Measurements from ENCODE around the gene RPS6KA4.
A peak's percentile ranks its signal among the peaks of the same experiment; 100 is the strongest.

Gene RPS6KA4

DNA sequence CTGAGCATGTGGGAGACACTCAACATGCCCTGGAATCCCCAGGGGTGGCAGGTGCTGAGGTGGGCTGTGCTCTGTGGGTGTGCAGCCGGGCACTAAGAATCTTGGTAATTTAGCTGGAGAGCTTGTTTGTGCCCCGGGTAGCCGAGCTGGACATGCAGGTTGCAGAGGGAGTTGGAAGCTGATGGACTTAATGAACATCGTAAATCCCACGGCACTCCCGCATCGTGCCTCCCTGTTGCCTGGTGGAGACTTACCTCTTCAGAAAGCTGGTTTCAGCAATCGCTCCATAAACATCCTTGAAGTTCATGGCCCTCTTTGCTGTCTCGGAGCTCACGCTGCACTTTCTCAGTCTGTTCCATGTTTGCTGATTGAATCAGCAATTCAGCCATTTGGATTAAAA is 29.9 kb downstream of the RPS6KA4 start:
- Histone ChIP-seq H3K36me3 (ENCODE audit: control insufficient read depth, insufficient read depth, low read length) (no peaks in the 10 kb centered on the region), H3K4me1 (ENCODE audit: control insufficient read depth, insufficient read depth, low read length) (no peaks in the 10 kb centered on the region), H3K27me3 (ENCODE audit: control insufficient read depth, insufficient read depth, low read length) (no peaks in the 10 kb centered on the region), H3K9me3 (ENCODE audit: control insufficient read depth, insufficient read depth, low read length) (no peaks in the 10 kb centered on the region), H3K4me3 (ENCODE audit: low read length) (no peak overlapping the region), H3K27ac (ENCODE audit: low read length) (no peak overlapping the region)
- no peak for DNase-seq (ENCODE audit: low read depth, low spot score)
- WGBS (ENCODE audit: insufficient coverage, insufficient read length): no CpG with 5 or more reads among the region's 10 CpGs

- Histone ChIP-seq H3K4me3 (ENCODE audit: low read length) (no peak overlapping the region), H3K4me1 (ENCODE audit: control insufficient read depth, insufficient read depth, low read length) (no peaks in the 10 kb centered on the region), H3K9me3 (ENCODE audit: control insufficient read depth, insufficient read depth, low read length) (no peaks in the 10 kb centered on the region), H3K27me3 (ENCODE audit: control insufficient read depth, insufficient read depth, low read length) (no peaks in the 10 kb centered on the region), H3K36me3 (ENCODE audit: control insufficient read depth, insufficient read depth, low read length) (no peaks in the 10 kb centered on the region), H3K27ac (ENCODE audit: low read length) (no peak overlapping the region)
- no CpG with 5 or more reads among the region's 2 CpGs for whole genome bisulfite sequencing (ENCODE audit: insufficient coverage, insufficient read length)
- no peak for DNase-seq (ENCODE audit: low read depth, low spot score)
Observed at GRCh38 chr11:64389851-64390250, 30.9 kb downstream of the RPS6KA4 start.

GRCh38 chr11:64390558-64390957 is 31.6 kb downstream of the RPS6KA4 start:
- no peaks in the 10 kb centered on the region for H3K9me3 ChIP-seq (ENCODE audit: control insufficient read depth, insufficient read depth, low read length)
- DNase-seq (ENCODE audit: low read depth, low spot score): no peak
- no peak overlapping the region for H3K27ac ChIP-seq (ENCODE audit: low read length)
- H3K4me1 ChIP-seq (ENCODE audit: control insufficient read depth, insufficient read depth, low read length): peaks cover 3% of the 10 kb centered on the region
- H3K27me3 ChIP-seq (ENCODE audit: control insufficient read depth, insufficient read depth, low read length): no peaks in the 10 kb centered on the region
- H3K4me3 ChIP-seq (ENCODE audit: low read length): no peak overlapping the region
- H3K36me3 ChIP-seq (ENCODE audit: control insufficient read depth, insufficient read depth, low read length): no peaks in the 10 kb centered on the region
- WGBS (ENCODE audit: insufficient coverage, insufficient read length): no CpG with 5 or more reads among the region's 3 CpGs

GRCh38 chr11:64391839-64392238 is 32.9 kb downstream of the RPS6KA4 start:
- no peak for DNase-seq (ENCODE audit: low read depth, low spot score)
- no peaks in the 10 kb centered on the region for H3K9me3 ChIP-seq (ENCODE audit: control insufficient read depth, insufficient read depth, low read length)
- H3K4me3 ChIP-seq (ENCODE audit: low read length): no peak overlapping the region
- H3K4me1 ChIP-seq (ENCODE audit: control insufficient read depth, insufficient read depth, low read length): peaks cover 5% of the 10 kb centered on the region
- H3K27ac ChIP-seq (ENCODE audit: low read length): no peak overlapping the region
- H3K27me3 ChIP-seq (ENCODE audit: control insufficient read depth, insufficient read depth, low read length): no peaks in the 10 kb centered on the region
- WGBS (ENCODE audit: insufficient coverage, insufficient read length): no CpG with 5 or more reads among the region's 3 CpGs
- H3K36me3 ChIP-seq (ENCODE audit: control insufficient read depth, insufficient read depth, low read length): no peaks in the 10 kb centered on the region

DNA sequence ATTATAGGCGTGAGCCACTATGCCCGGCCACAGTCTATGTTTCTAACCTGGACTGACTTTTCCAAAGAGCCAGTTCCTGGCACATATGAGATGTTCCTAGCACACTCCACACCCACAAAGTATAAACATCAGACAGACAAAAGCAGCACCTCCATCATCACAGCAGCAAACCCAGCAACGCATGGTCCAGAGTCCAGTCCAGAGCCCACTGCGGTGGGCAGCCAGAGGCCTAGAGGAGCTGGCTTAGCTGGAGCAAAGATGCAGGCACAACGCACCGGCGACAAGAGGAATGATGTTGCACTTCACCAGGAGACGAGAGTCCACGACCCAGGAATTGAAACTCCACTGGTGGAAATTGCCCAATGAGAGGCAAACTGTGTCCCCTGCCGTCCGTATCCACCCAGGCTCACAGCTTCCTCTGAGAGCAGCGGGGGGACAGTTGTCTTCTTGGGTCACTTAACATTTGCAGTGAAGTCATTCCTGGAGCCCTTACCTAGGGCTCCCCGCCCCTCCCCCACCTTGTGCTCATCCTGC is 36.6 kb downstream of the RPS6KA4 start:
- H3K4me1 ChIP-seq (ENCODE audit: control insufficient read depth, insufficient read depth, low read length): peaks cover 5% of the 10 kb centered on the region
- H3K36me3 ChIP-seq (ENCODE audit: control insufficient read depth, insufficient read depth, low read length): no peaks in the 10 kb centered on the region
- no peaks in the 10 kb centered on the region for H3K27me3 ChIP-seq (ENCODE audit: control insufficient read depth, insufficient read depth, low read length)
- H3K9me3 ChIP-seq (ENCODE audit: control insufficient read depth, insufficient read depth, low read length): no peaks in the 10 kb centered on the region
- WGBS (ENCODE audit: insufficient coverage, insufficient read length): no CpG with 5 or more reads among the region's 13 CpGs
- H3K4me3 ChIP-seq (ENCODE audit: low read length): no peak overlapping the region
- no peak for DNase-seq (ENCODE audit: low read depth, low spot score)
- no peak overlapping the region for H3K27ac ChIP-seq (ENCODE audit: low read length)

DNA sequence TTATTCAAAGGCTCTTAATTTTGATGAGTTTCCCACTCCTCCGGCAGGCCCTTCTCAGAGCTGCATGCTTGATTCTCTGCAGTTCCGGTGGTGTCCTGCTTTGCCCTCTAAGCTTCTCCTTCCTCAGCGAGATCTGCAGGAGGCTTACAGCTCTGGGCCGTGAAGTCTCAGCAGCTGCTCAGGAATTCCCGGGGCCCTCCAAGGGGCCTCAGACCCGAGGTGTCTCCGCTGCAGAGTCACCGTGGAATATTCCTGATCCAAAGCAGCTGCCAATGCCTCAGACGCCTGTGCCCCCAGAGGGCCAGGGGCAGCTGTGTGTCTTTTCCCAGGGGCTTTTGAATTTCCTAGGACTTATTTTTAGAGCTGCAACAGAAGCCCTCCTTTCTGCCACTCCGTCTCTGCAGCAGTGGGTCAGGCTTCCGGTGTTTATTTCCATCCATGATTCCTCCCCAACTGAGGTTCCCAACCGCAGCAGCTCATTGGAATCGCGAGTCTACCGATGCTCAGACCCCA is 37.2 kb downstream of the RPS6KA4 start:
- no CpG with 5 or more reads among the region's 15 CpGs for WGBS (ENCODE audit: insufficient coverage, insufficient read length)
- H3K36me3 ChIP-seq (ENCODE audit: control insufficient read depth, insufficient read depth, low read length): no peaks in the 10 kb centered on the region
- H3K27me3 ChIP-seq (ENCODE audit: control insufficient read depth, insufficient read depth, low read length): no peaks in the 10 kb centered on the region
- no peak overlapping the region for H3K27ac ChIP-seq (ENCODE audit: low read length)
- DNase-seq (ENCODE audit: low read depth, low spot score): peak; percentile 48
- H3K9me3 ChIP-seq (ENCODE audit: control insufficient read depth, insufficient read depth, low read length): no peaks in the 10 kb centered on the region
- no peak overlapping the region for H3K4me3 ChIP-seq (ENCODE audit: low read length)
- peaks cover 5% of the 10 kb centered on the region for H3K4me1 ChIP-seq (ENCODE audit: control insufficient read depth, insufficient read depth, low read length)

GRCh38 chr11:64400102-64400501 is 41.1 kb downstream of the RPS6KA4 start:
- H3K27ac ChIP-seq (ENCODE audit: low read length): no peak overlapping the region
- no peak for DNase-seq (ENCODE audit: low read depth, low spot score)
- H3K4me3 ChIP-seq (ENCODE audit: low read length): no peak overlapping the region
- H3K36me3 ChIP-seq (ENCODE audit: control insufficient read depth, insufficient read depth, low read length): no peaks in the 10 kb centered on the region
- no peaks in the 10 kb centered on the region for H3K9me3 ChIP-seq (ENCODE audit: control insufficient read depth, insufficient read depth, low read length)
- no CpG with 5 or more reads among the region's 6 CpGs for WGBS (ENCODE audit: insufficient coverage, insufficient read length)
- peaks cover 4% of the 10 kb centered on the region for H3K4me1 ChIP-seq (ENCODE audit: control insufficient read depth, insufficient read depth, low read length)
- H3K27me3 ChIP-seq (ENCODE audit: control insufficient read depth, insufficient read depth, low read length): no peaks in the 10 kb centered on the region

DNA sequence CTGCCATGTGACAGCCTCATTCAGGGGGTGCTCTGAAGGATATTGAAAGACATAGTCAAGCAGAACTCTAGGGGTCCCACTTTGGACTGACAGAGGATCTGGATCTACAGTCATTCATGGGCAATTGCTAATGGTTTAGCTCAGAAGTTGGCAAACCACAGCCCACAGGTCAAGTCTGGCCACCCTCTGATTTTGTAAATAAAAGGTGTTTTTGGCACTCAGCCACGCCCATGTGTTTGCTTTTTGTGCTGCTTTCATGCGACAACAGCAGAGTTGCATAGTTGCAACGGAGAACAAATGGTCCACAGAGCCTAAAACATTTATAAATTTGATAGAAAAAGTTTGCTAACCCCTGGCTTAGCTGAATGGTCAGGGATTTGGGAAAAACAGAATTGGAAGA is 41.7 kb downstream of the RPS6KA4 start:
- H3K27me3 ChIP-seq (ENCODE audit: control insufficient read depth, insufficient read depth, low read length): no peaks in the 10 kb centered on the region
- H3K27ac ChIP-seq (ENCODE audit: low read length): no peak overlapping the region
- H3K4me3 ChIP-seq (ENCODE audit: low read length): no peak overlapping the region
- no peaks in the 10 kb centered on the region for H3K9me3 ChIP-seq (ENCODE audit: control insufficient read depth, insufficient read depth, low read length)
- DNase-seq (ENCODE audit: low read depth, low spot score): no peak
- WGBS (ENCODE audit: insufficient coverage, insufficient read length): no CpG with 5 or more reads among the region's 3 CpGs
- H3K4me1 ChIP-seq (ENCODE audit: control insufficient read depth, insufficient read depth, low read length): peaks cover 1% of the 10 kb centered on the region
- H3K36me3 ChIP-seq (ENCODE audit: control insufficient read depth, insufficient read depth, low read length): no peaks in the 10 kb centered on the region

GRCh38 chr11:64401775-64402174 is 42.8 kb downstream of the RPS6KA4 start:
- no peaks in the 10 kb centered on the region for H3K9me3 ChIP-seq (ENCODE audit: control insufficient read depth, insufficient read depth, low read length)
- H3K36me3 ChIP-seq (ENCODE audit: control insufficient read depth, insufficient read depth, low read length): no peaks in the 10 kb centered on the region
- no peak overlapping the region for H3K27ac ChIP-seq (ENCODE audit: low read length)
- no CpG with 5 or more reads among the region's 7 CpGs for WGBS (ENCODE audit: insufficient coverage, insufficient read length)
- no peak for DNase-seq (ENCODE audit: low read depth, low spot score)
- H3K4me3 ChIP-seq (ENCODE audit: low read length): no peak overlapping the region
- no peaks in the 10 kb centered on the region for H3K4me1 ChIP-seq (ENCODE audit: control insufficient read depth, insufficient read depth, low read length)
- no peaks in the 10 kb centered on the region for H3K27me3 ChIP-seq (ENCODE audit: control insufficient read depth, insufficient read depth, low read length)

DNA sequence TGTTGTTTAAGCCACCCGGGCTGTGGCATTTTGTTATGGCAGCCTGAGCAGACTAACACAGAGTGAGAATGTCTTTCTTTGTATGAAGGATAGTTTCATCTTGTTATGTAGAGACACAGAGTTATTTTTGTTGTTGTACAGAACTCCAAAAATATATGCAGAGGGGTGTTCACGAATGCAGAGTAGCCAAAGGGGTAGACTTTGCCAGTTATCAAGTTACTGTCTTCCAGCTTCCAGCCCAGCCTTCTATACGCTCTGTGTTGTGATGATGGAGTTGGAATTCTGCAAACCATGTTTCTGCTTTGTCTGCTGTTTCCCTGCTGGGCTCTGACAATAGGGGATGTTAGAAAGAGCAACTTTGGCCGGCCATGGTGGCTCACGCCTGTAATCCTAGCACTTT is 44.1 kb downstream of the RPS6KA4 start:
- no peak overlapping the region for H3K4me3 ChIP-seq (ENCODE audit: low read length)
- H3K4me1 ChIP-seq (ENCODE audit: control insufficient read depth, insufficient read depth, low read length): no peaks in the 10 kb centered on the region
- DNase-seq (ENCODE audit: low read depth, low spot score): no peak

GRCh38 chr11:64406221-64406946 is 47.4 kb downstream of the RPS6KA4 start:
- no peak for DNase-seq (ENCODE audit: low read depth, low spot score)
- no peak overlapping the region for H3K4me3 ChIP-seq (ENCODE audit: low read length)
- H3K27ac ChIP-seq (ENCODE audit: low read length): no peak overlapping the region
- no CpG with 5 or more reads among the region's 10 CpGs for WGBS (ENCODE audit: insufficient coverage, insufficient read length)
- H3K27me3 ChIP-seq (ENCODE audit: control insufficient read depth, insufficient read depth, low read length): no peaks in the 10 kb centered on the region
- H3K4me1 ChIP-seq (ENCODE audit: control insufficient read depth, insufficient read depth, low read length): no peaks in the 10 kb centered on the region
- no peaks in the 10 kb centered on the region for H3K36me3 ChIP-seq (ENCODE audit: control insufficient read depth, insufficient read depth, low read length)
- no peaks in the 10 kb centered on the region for H3K9me3 ChIP-seq (ENCODE audit: control insufficient read depth, insufficient read depth, low read length)

More for the DNA sequence above, 44.1 kb downstream of the RPS6KA4 start:
- H3K27ac ChIP-seq (ENCODE audit: low read length): no peak overlapping the region
- WGBS (ENCODE audit: insufficient coverage, insufficient read length): no CpG with 5 or more reads among the region's 5 CpGs
- no peaks in the 10 kb centered on the region for H3K9me3 ChIP-seq (ENCODE audit: control insufficient read depth, insufficient read depth, low read length)
- no peaks in the 10 kb centered on the region for H3K27me3 ChIP-seq (ENCODE audit: control insufficient read depth, insufficient read depth, low read length)
- no peaks in the 10 kb centered on the region for H3K36me3 ChIP-seq (ENCODE audit: control insufficient read depth, insufficient read depth, low read length)
